HG03064 (cell line): ENCODE results near the gene LDB3.

ENCODE experiments used
- ATAC-seq: cut with Tn5 transposase; IDR thresholded peaks from one replicate; pipeline ENCODE4 v1.9.1; 2021; ENCODE audit warnings: low read depth; ENCODE audit not compliant: unreplicated experiment

Gene LDB3

DNA sequence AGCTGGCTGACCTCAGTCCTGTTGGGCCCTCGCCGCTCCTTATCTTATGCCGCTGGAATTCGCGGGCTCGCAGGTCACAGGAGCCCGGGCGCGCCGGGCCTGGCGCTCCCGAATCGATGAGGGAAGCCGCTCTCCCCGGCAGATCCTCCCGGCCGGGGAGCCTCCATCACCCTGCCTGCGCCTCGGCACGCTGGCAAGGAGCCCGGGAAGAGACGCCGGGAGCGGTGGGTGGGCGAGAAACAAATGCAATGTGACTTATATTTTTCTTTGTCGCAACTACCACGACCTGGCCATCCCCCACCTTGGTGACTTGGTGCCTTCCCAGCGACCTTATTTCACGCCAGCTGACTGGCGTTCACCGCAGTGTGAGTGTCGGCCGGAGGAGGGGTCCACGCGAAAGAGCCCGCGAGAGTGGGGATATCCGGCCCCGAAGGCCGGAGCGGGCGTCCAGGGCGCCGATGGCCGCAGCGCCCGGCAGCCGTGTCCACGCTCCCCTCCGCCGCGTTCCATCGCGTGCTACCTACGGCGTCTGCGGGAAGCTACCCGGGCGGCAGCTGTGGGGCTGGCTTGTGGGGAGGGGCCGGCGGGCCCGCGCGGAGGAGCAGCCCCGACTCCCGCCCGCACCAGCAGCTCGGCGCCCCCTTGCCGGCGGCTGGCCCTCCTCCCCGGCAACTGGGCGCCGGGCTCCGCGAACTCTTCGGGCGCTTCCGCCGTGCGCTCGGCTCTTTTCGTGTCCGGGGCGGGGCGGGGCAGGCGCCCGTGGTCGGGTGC, 87.6 kb downstream of the LDB3 start:
- peak; percentile 80 for ATAC-seq

DNA sequence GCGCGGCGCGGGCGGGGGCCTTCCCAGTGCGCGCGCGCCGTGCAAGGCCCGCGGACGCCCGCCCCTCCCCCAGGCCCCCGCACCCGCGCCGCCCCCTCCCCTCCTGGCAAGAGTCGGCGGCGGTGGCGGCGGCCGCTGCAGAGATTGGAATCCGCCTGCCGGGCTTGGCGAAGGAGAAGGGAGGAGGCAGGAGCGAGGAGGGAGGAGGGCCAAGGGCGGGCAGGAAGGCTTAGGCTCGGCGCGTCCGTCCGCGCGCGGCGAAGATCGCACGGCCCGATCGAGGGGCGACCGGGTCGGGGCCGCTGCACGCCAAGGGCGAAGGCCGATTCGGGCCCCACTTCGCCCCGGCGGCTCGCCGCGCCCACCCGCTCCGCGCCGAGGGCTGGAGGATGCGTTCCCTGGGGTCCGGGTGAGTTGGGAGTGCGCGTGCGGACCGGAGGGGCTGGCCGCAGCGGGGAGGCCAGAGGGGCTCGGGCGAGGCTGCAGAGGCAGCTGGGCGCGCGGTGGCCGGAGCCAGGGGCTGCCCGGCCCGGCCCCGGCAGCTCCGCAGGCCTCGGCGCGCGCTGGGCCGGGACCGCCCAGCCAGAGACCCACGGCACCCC, 88.3 kb downstream of the LDB3 start, which contains the start of gene BMPR1A:
Gene BMPR1A (plus strand): TSS at position 109 of the 602 bp plus-strand sequence. CDS start 119,400 bp downstream, outside the sequence.
- ATAC-seq, result peak; percentile 38

GRCh38 chr10:86757113-86757972, 89.0 kb downstream of the LDB3 start:
- peak; percentile 1 for ATAC-seq

DNA sequence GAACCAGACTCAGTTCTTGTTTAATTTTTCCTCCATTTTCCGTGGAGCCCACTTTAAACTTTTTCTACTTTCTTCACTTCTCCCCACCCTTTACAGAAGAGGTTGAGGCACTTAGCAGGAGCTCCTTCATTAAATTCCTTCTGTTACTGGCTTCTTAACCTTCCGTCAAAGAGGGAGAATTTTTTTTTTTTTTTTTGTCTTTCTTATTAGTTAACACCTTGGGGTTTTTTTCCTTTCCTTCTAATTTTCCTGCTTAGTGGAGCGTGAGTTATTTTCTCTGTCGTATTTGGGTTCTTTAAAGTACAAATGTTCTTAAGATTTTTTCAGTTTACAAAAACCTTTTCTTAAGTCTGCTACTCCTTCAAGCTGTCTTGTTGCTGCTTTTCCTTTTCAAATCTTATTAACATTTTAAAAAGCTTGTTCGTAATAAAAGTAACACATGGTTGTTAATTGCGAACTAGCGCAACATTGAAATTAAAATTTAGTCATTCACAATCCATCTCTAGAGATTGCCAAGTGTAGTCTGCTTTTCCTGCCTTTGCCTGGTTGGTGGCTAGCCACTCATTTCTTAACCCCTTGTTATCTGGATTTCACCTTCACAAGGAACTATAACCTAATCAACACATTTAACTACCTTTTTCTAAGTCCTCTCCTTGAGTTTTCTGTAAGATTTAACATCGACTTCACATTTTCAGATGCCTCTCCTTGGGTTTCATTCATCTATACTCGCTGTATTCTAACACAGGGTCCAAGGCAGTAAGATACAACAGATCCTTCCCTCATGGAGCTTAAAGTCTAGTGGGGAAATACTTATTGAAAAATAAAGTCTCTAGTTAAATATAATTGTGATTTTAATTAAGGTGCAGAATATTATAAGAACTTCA, 90.1 kb downstream of the LDB3 start:
- ATAC-seq, result no peak

DNA sequence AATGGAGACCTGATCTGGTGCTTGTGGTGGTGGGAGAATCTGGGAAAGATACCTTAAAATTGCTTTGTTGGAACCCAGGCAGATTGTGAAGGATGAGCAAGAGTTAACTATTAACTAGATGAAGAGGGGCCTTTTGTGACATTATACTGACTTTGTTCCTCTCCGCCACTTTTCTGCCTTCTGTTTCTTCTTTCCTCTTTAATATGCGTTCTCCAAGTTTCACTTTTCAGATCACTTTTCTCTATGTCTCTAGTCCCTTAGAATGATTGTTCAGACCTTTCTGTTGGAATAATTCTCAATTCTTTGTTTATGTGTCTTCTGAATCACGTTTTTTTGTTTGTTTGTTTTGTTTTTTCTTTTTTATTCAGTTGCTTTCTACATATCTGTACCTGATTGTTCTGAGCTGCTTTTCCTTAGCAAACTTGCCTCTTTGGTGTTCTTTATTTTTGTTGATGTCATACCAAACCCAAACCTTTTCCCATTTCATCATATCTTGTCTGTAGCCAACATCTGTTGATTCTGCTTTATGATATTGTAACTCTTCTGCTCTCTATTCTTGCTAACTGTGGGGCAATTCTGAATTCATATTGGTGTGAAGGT, 90.9 kb downstream of the LDB3 start:
- no peak for ATAC-seq

DNA sequence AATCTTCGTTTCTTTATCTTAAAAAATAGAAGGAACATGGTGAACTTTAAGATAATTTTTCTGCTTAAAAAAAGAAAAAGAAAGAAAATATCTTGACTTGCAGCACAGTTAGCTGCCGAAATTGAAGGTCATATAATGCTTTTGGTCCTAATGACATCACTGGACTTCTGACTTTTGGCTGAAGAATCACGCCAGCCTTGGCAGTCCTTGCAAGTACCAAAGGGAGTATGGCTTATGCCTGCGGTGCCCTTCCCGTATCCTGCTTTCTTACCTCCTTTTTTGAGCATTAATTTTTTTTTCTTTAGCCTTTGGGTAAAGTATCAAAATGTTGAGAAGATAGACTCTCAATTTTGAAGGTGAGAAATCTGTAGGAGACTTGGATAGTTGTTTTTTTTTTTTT, 95.1 kb downstream of the LDB3 start:
- no peak for ATAC-seq

DNA sequence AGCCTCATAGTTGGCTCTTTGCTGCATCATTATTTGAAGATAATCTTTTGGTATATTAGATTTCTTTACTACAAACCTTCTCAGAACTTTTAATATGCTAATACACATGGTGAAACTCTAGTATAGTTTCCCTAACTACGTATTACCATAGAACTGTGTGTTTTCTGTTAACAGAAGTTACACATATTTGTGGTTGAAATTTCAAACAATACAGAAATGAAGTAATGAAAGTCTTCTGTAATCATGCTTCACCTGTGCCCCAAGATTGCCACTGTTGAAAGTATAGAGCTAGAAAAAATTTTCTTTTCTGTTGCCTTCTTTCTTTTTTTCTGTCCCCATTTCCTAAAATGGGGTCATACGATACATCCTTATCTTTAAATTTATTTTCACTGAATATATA, 97.2 kb downstream of the LDB3 start:
- no peak for ATAC-seq

DNA sequence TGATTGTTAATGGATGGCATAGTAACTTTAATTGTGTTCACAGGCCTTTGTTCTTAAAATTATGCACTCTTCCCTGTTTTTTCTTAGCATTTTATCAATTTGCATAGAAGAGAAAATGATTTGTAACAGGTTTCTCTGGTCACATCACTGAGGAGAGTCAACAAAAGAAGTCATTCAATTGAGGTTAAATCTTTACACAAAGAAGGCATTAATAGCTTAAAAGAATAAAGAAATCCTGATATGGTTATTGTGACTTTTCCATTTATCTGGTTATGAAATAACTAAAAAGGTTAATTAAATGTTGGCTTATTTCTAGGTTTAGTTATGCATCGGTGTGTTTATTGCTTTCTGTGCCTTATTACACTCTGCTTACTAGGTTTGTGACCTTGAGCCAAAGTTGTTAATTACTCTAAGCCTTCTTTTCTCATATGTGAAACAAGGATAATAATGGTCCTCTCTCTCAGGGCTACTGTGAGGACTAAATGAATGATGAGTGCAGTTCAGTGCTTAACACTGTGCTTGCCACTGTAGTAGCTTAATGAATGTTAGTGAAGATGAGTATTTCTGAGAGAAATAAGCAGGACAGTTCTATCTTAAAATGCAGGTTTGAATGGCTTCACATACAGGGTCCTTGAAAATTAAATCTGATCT, 100.2 kb downstream of the LDB3 start:
- ATAC-seq, result no peak

GRCh38 chr10:86769991-86770390, 101.7 kb downstream of the LDB3 start:
- ATAC-seq, result no peak

- no peak for ATAC-seq
These were observed 102.2 kb downstream of the LDB3 start for GRCh38 chr10:86770412-86770960.

- no peak for ATAC-seq
These were observed 105.2 kb downstream of the LDB3 start for GRCh38 chr10:86773498-86773897.

DNA sequence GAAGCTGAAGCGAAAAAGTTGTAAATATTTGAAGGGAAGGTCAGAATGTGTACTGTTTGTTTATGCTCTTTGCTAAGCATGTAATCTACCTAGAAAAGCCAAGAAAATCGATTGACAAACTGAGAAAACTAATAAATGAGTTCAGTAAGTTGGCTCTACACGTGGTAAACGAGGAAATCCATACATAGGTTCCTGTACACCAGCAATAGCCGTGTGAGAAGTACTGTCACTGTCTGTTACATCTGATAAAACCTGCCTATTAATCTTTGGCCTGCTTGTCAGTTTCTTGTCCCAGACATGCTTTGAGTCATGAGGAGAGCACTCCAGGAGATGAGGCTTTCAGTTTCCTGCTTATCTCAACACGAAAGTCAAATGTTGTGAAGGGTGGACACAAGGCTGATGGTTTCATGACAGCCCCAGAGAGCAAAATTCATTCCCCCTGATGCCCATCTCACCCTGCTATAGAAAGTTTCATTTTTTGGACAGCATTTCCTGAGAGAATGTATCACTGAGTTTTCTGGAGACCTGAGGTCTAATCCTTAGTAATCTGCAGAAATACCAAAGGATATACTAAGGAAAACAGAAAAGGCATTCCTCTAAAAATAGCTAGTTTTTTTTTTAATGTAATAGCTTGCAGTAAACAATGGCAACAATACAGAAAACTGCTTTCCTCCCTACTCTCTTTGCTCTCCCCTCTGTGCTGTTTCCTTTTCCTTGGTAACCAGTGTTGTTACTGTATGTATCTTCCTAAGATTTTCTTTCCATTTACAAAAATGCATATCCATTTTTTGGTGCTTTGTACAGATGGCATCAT, 107.0 kb downstream of the LDB3 start:
- peak; percentile 76 for ATAC-seq

- ATAC-seq, result no peak
These were observed 107.5 kb downstream of the LDB3 start for GRCh38 chr10:86775870-86776180.

- ATAC-seq, result no peak
These were observed 111.1 kb downstream of the LDB3 start for GRCh38 chr10:86779220-86780017.

GRCh38 chr10:86782701-86783418, 114.5 kb downstream of the LDB3 start:
- ATAC-seq, result peak; percentile 91

GRCh38 chr10:86785037-86785436, 116.7 kb downstream of the LDB3 start:
- no peak for ATAC-seq
